ENCODE results near the gene PSMD7.

GRCh38 chr16:74257061-74257460 lies 39.6 kb upstream of the PSMD7 start:
- TF ChIP-seq CTCF (conservative IDR thresholded peaks at IDR 0.05; ENCODE audit: low read depth in 2 of 2) = no peak
- TF ChIP-seq EZH2phosphoT487 (IDR thresholded peaks at IDR 0.05; ENCODE audit: unreplicated experiment) = no peak
- no peak for TF ChIP-seq REST (IDR thresholded peaks at IDR 0.05; ENCODE audit: unreplicated experiment)
- no peak for TF ChIP-seq POLR2AphosphoS5 (IDR thresholded peaks at IDR 0.05; ENCODE audit: low read depth)
- TF ChIP-seq EZH2 (IDR thresholded peaks at IDR 0.05; ENCODE audit: low read depth, unreplicated experiment) = no peak
- no peak for TF ChIP-seq JUNB (IDR thresholded peaks at IDR 0.05; ENCODE audit: unreplicated experiment)
- no peak for TF ChIP-seq CREB1 (CRISPR knock-in tag; IDR thresholded peaks at IDR 0.05; ENCODE audit: low read depth)
- TF ChIP-seq ETS1 (IDR thresholded peaks at IDR 0.05) = no peak
- no peak for TF ChIP-seq ZNF331 (CRISPR knock-in tag; IDR thresholded peaks at IDR 0.05; ENCODE audit: low read depth)
- no peak for TF ChIP-seq STAT1 (IDR thresholded peaks at IDR 0.05; ENCODE audit: unreplicated experiment)
- no peak for TF ChIP-seq ZNF462 (CRISPR knock-in tag; IDR thresholded peaks at IDR 0.05)

Measured in GM23338 (cell line).